HL-60/S4 (cell line): ENCODE results near the gene DSTYK.

Source experiments
- in situ Hi-C: fragments of 300-500 bp; cut with MboI; formaldehyde crosslinking; loops from 2 replicates; pipeline ENCODE4 v1.14.3; 2022; ENCODE audit warnings: low sequenced_read_pairs

Gene DSTYK

GRCh38 chr1:205211169-205211838 is at the start of gene DSTYK:
Gene DSTYK (minus strand): TSS chr1:205211702. CDS start chr1:205211535, 167 bp downstream.
- in situ Hi-C loops: no loop called here

- in situ Hi-C loops: loop anchor here (10.0 kb wide), 1 partner anchor 275 kb away; no protein-coding TSS in a partner anchor
Measured at GRCh38 chr1:205259998-205260397, 48.5 kb upstream of the DSTYK start.

GRCh38 chr1:205259324-205259832 is 47.9 kb upstream of the DSTYK start:
- in situ Hi-C loops: no loop called here

GRCh38 chr1:205258719-205259118 is 47.2 kb upstream of the DSTYK start:
- in situ Hi-C loops: no loop called here

- in situ Hi-C loops: no loop called here
Measured at GRCh38 chr1:205258261-205258691, 46.8 kb upstream of the DSTYK start.

- in situ Hi-C loops: no loop called here
Measured at GRCh38 chr1:205257735-205258134, 46.2 kb upstream of the DSTYK start.

- in situ Hi-C loops: no loop called here
Measured at GRCh38 chr1:205256951-205257625, 45.6 kb upstream of the DSTYK start.

- in situ Hi-C loops: no loop called here
Measured at GRCh38 chr1:205255941-205256780, 44.7 kb upstream of the DSTYK start.

- in situ Hi-C loops: no loop called here
Measured at GRCh38 chr1:205251576-205251975, 40.1 kb upstream of the DSTYK start.

GRCh38 chr1:205250699-205251098 is 39.2 kb upstream of the DSTYK start:
- in situ Hi-C loops: no loop called here

- in situ Hi-C loops: no loop called here
Measured at GRCh38 chr1:205249651-205250050, 38.1 kb upstream of the DSTYK start.

GRCh38 chr1:205248793-205249601 is 37.5 kb upstream of the DSTYK start:
- in situ Hi-C loops: no loop called here

- in situ Hi-C loops: no loop called here
Measured at GRCh38 chr1:205247130-205247921, 35.8 kb upstream of the DSTYK start.

GRCh38 chr1:205246351-205247119 is 35.0 kb upstream of the DSTYK start:
- in situ Hi-C loops: no loop called here

GRCh38 chr1:205245096-205245495 is 33.6 kb upstream of the DSTYK start:
- in situ Hi-C loops: no loop called here

GRCh38 chr1:205244384-205244783 is 32.9 kb upstream of the DSTYK start:
- in situ Hi-C loops: no loop called here

GRCh38 chr1:205243350-205244191 is 32.1 kb upstream of the DSTYK start:
- in situ Hi-C loops: no loop called here
